ENCODE measurements around the gene WFDC9. TPM values are rescaled to one million over a fixed set of nuclear protein-coding genes. Genes with fewer than 3 reads are reported as not detected.

WFDC9 gene
- total RNA-seq, 1 experiment from 2014 or later: not detected

DNA sequence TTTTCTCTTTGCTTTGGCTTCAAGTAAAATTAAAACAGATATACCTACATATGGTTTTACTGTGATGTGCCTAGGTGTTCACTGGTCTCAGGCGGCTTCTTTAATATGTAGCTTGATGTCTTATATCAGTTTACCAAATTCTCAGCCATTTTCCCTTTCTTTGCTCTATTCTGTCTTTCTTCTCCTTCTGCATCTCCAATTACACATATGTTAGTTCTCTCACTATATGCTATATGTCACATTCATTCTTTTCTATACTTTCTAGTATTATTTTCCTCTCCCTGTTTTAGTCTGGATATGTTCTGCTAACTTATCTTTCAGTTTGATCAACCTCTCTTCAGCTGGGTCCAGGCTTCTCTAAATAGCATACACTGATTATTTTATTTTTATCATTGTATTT, 37.6 kb downstream of the WFDC9 start:
- Histone ChIP-seq H2BK12ac (ENCODE audit: insufficient read length, low read depth, low read length) (no peak overlapping the region), H3T11ph (ENCODE audit: low read length) (no peak overlapping the region), H2BK20ac (ENCODE audit: low read depth, low read length, poor library complexity, severe bottlenecking) (no peak overlapping the region), H2BK15ac (ENCODE audit: low read depth, low read length) (no peak overlapping the region), H3K9me3 (ENCODE audit: control insufficient read depth, low read depth, low read length) (no peaks in the 10 kb centered on the region), H3K14ac (ENCODE audit: insufficient read depth, low read length) (no peak overlapping the region), H3K4me2 (ENCODE audit: insufficient read depth, insufficient read length, low read length) (no peak overlapping the region), H4K91ac (ENCODE audit: insufficient read length, low read depth, low read length) (no peak overlapping the region), H3K27me3 (ENCODE audit: insufficient read depth, low read length) (no peaks in the 10 kb centered on the region), H3K79me2 (ENCODE audit: insufficient read depth, low read length) (no peaks in the 10 kb centered on the region), H2BK120ac (ENCODE audit: low read depth, low read length, poor library complexity, severe bottlenecking) (no peak overlapping the region), H3K18ac (ENCODE audit: insufficient read length, low read depth, low read length) (no peak overlapping the region), H4K5ac (ENCODE audit: insufficient read length, low read depth, low read length) (no peak overlapping the region), H3K9ac (ENCODE audit: extremely low read depth, insufficient read length, low read length) (no peak overlapping the region), H2AFZ (ENCODE audit: low read length) (no peak overlapping the region), H3K4me1 (ENCODE audit: insufficient read depth, low read length) (no peaks in the 10 kb centered on the region), H4K20me1 (ENCODE audit: control insufficient read depth, insufficient read depth, insufficient read length) (no peaks in the 10 kb centered on the region), H2AK5ac (ENCODE audit: insufficient read length, low read length) (no peak overlapping the region), H3K56ac (ENCODE audit: insufficient read length, low read depth, low read length) (no peak overlapping the region), H3K23ac (ENCODE audit: insufficient read length, low read depth, low read length) (no peak overlapping the region), H3K27ac (ENCODE audit: insufficient read length, low read depth, low read length) (no peak overlapping the region), H3K23me2 (ENCODE audit: insufficient read length, low read depth, low read length, poor library complexity, severe bottlenecking) (no peaks in the 10 kb centered on the region), H3K4ac (ENCODE audit: low read depth, low read length) (no peak overlapping the region), H2BK5ac (ENCODE audit: insufficient read length, low read length) (no peak overlapping the region), H4K8ac (replicated peaks; ENCODE audit: insufficient read length, low read depth, low read length) (no peak overlapping the region), H3K79me1 (ENCODE audit: insufficient read depth, low read depth, low read length, poor library complexity, severe bottlenecking) (no peaks in the 10 kb centered on the region)
- no peaks in the 10 kb centered on the region; a peak in 1 of 4 replicates for H3K4me1 Mint-ChIP-seq
- H3K9me3 Mint-ChIP-seq: peaks cover 4 to 15% of the 10 kb centered on the region in 2 experiments; a peak in 4 of 5 replicates
- no peak overlapping the region for H3K4me3 Mint-ChIP-seq
- WGBS (ENCODE audit: extremely low coverage, insufficient read length, low lambda C conversion rate): no CpG with 5 or more reads among the region's 1 CpG
- no peak overlapping the region for H3K27ac Mint-ChIP-seq
- TF ChIP-seq, protein P1, sequence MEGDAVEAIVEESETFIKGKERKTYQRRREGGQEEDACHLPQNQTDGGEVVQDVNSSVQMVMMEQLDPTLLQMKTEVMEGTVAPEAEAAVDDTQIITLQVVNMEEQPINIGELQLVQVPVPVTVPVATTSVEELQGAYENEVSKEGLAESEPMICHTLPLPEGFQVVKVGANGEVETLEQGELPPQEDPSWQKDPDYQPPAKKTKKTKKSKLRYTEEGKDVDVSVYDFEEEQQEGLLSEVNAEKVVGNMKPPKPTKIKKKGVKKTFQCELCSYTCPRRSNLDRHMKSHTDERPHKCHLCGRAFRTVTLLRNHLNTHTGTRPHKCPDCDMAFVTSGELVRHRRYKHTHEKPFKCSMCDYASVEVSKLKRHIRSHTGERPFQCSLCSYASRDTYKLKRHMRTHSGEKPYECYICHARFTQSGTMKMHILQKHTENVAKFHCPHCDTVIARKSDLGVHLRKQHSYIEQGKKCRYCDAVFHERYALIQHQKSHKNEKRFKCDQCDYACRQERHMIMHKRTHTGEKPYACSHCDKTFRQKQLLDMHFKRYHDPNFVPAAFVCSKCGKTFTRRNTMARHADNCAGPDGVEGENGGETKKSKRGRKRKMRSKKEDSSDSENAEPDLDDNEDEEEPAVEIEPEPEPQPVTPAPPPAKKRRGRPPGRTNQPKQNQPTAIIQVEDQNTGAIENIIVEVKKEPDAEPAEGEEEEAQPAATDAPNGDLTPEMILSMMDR (conservative IDR thresholded peaks at IDR 0.05): no peak
- H3K36me3 Mint-ChIP-seq (ENCODE audit: insufficient read depth in 1 of 3, low read depth in 3 of 3): peaks cover 0 to 5% (median 4%) of the 10 kb centered on the region in 3 experiments; a peak in 3 of 7 replicates
- DNase-seq: no peak
- H3K27me3 Mint-ChIP-seq (ENCODE audit: low read depth): no peaks in the 10 kb centered on the region; the same call in 1 of the 2 replicates
